Suprapubic skin (tissue), 4 donors: ENCODE results near the gene TEAD1.

Experiments used
- EP300 ChIP-seq: sonication (generic); formaldehyde crosslinking; IDR thresholded peaks from one replicate; pipeline ENCODE4 v1.6.1; 2017; ENCODE audit warnings: antibody characterized with exemption
- POLR2A ChIP-seq, 2 donors: fragments of 450-650 bp; IDR thresholded peaks; one replicate each; pipeline ENCODE4 v1.6.1; 2017; ENCODE audit warnings: antibody characterized with exemption in 2 of 2, mild to moderate bottlenecking in 2 of 2, moderate library complexity in 2 of 2
- POLR2AphosphoS5 ChIP-seq, 3 donors: sonication (generic); formaldehyde crosslinking; IDR thresholded peaks; one replicate each; pipeline ENCODE4 v1.6.1; 2017; ENCODE audit warnings: antibody characterized with exemption in 3 of 3
- TF ChIP-seq, protein P1 (sequence below), 2 donors: fragments of 200-600 bp in 1 of 2; fragments of 450-650 bp in 1 of 2; sonication (generic) in 1 of 2; IDR thresholded peaks; one replicate each; pipeline ENCODE4 v1.5.1; 2016 to 2019; ENCODE audit warnings: antibody characterized with exemption in 2 of 2, mild to moderate bottlenecking in 1 of 2, moderate library complexity in 1 of 2

DNA sequence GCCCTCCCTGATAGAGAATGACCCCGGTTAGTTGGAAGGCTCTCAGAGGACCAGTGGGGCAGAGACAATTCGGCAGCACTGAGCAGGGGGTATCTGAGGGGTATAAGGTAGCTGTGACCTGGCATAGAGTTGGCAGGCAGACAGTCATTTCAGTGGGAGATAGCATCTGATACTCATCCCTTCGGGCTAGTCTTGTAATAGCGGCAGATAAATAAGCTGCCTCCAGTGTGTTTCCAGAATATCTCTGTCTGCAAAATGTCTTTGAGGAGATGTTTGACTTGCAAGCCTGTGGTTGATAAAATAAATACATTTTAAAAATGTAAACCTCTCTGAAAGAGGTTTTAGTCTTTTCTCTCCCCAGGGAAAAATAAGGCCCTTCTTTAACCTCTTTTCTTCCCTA is 54.2 kb downstream of the TEAD1 start:
- TF ChIP-seq, protein P1, sequence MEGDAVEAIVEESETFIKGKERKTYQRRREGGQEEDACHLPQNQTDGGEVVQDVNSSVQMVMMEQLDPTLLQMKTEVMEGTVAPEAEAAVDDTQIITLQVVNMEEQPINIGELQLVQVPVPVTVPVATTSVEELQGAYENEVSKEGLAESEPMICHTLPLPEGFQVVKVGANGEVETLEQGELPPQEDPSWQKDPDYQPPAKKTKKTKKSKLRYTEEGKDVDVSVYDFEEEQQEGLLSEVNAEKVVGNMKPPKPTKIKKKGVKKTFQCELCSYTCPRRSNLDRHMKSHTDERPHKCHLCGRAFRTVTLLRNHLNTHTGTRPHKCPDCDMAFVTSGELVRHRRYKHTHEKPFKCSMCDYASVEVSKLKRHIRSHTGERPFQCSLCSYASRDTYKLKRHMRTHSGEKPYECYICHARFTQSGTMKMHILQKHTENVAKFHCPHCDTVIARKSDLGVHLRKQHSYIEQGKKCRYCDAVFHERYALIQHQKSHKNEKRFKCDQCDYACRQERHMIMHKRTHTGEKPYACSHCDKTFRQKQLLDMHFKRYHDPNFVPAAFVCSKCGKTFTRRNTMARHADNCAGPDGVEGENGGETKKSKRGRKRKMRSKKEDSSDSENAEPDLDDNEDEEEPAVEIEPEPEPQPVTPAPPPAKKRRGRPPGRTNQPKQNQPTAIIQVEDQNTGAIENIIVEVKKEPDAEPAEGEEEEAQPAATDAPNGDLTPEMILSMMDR (IDR thresholded peaks at IDR 0.05), result no peak
- TF ChIP-seq POLR2AphosphoS5 (IDR thresholded peaks at IDR 0.05) (no peak), POLR2A (IDR thresholded peaks at IDR 0.05) (no peak), EP300 (no peak)
